ENCODE data around the gene OR7A5. TPM values are rescaled to one million over a fixed set of nuclear protein-coding genes. Genes with fewer than 3 reads are reported as not detected.

The OR7A5 gene
- total RNA-seq, 1 experiment from 2014 or later, result not detected

DNA sequence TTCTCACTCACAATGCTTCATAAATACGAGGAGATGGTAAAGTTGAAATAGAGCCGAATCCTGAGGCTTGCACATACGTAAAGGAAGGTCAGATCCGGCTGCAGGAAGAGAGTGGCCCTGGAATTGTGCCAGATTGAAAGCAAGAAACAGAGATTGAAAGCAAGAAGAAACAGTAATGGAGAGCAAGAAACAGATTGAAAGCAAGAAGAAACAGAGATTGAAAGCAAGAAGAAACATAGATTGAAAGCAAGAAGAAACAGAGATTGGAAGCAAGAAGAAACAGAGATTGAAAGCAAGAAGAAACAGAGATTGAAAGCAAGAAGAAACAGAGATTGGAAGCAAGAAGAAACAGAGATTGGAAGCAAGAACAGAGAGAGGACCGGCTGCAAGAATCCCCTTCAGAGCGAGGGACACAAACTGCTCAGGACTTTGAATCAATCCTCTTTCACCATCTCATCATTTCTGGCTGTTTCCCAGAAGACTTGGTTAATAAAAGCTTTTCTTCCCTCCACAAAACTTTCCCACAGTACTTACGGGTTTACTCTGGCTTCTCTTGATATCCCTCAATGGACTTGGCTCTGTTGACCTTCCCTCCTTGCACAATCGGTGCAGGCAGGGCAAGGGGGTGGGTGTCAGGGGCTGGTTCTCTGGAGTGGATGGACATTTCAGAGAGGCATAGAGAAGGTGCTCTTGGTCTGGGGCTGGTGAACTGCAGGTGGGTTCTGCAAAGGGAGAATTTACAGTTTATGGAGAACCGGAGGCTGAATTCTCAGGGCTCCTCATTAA lies 25.5 kb downstream of the OR7A5 start:
- no peak for TF ChIP-seq NR3C1 (CRISPR knock-in tag; conservative IDR thresholded peaks at IDR 0.05; ENCODE audit: low read depth)
- TF ChIP-seq, protein P1, sequence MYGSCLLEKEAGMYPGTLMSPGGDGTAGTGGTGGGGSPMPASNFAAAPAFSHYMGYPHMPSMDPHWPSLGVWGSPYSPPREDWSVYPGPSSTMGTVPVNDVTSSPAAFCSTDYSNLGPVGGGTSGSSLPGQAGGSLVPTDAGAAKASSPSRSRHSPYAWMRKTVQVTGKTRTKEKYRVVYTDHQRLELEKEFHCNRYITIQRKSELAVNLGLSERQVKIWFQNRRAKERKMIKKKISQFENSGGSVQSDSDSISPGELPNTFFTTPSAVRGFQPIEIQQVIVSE (CRISPR knock-in tag; IDR thresholded peaks at IDR 0.05; ENCODE audit: borderline replicate concordance), result no peak
- TF ChIP-seq GABPB1 (CRISPR knock-in tag; IDR thresholded peaks at IDR 0.05), result no peak
- TF ChIP-seq RELA (CRISPR knock-in tag; IDR thresholded peaks at IDR 0.05; ENCODE audit: borderline replicate concordance), result no peak
- no peak for TF ChIP-seq NFYB (CRISPR knock-in tag; conservative IDR thresholded peaks at IDR 0.05; ENCODE audit: low read depth)
- ATAC-seq, result no peak
- ChIA-PET CTCF (interaction anchor here (1.9 kb wide), 1 partner anchor 23 kb away, joined by 8 read pairs; no protein-coding TSS in a partner anchor), POLR2A (interaction anchor here (0.5 kb wide), 1 partner anchor 397 kb away, joined by 4 read pairs; no protein-coding TSS in a partner anchor)
- Mint-ChIP-seq H3K4me3 (no peak overlapping the region), H3K4me1 (peaks cover 10% of the 10 kb centered on the region), H3K9me3 (peaks cover 3% of the 10 kb centered on the region), H3K27ac (no peak overlapping the region), H3K27me3 (ENCODE audit: low read depth) (no peaks in the 10 kb centered on the region), H3K36me3 (no peaks in the 10 kb centered on the region)
- no peak for DNase-seq (ENCODE audit: low spot score)

DNA sequence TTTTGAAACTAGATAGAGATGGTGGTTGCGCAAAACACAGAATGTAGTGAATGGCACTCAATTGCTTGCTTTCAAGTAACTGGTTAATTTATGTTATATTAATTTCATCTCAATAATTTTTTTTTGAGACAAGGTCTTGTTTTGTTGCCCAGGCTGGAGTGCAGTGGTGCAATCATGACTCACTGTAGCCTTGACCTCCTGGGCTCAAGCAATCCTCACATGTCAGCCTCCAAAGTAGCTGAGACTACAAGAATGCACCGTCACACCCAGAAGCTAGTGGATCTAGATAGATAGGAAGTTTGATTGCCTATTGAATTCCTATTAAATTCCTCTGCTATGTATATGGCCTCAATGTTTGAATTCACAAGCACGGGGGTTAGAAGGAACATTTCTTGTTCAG lies 30.2 kb downstream of the OR7A5 start:
- CTCF ChIA-PET, result interaction anchor here (1.7 kb wide), 1 partner anchor 19 kb away, joined by 9 read pairs; no protein-coding TSS in a partner anchor
- POLR2A ChIA-PET, result no interaction called here
- DNase-seq (ENCODE audit: low spot score), result no peak

More for the DNA sequence above, 30.2 kb downstream of the OR7A5 start:
- Mint-ChIP-seq H3K36me3 (no peaks in the 10 kb centered on the region), H3K4me1 (peaks cover 17% of the 10 kb centered on the region), H3K27ac (no peak overlapping the region), H3K9me3 (peaks cover 3% of the 10 kb centered on the region), H3K4me3 (no peak overlapping the region), H3K27me3 (ENCODE audit: low read depth) (no peaks in the 10 kb centered on the region; the same call in 1 of the 2 replicates)
- TF ChIP-seq, protein P2, sequence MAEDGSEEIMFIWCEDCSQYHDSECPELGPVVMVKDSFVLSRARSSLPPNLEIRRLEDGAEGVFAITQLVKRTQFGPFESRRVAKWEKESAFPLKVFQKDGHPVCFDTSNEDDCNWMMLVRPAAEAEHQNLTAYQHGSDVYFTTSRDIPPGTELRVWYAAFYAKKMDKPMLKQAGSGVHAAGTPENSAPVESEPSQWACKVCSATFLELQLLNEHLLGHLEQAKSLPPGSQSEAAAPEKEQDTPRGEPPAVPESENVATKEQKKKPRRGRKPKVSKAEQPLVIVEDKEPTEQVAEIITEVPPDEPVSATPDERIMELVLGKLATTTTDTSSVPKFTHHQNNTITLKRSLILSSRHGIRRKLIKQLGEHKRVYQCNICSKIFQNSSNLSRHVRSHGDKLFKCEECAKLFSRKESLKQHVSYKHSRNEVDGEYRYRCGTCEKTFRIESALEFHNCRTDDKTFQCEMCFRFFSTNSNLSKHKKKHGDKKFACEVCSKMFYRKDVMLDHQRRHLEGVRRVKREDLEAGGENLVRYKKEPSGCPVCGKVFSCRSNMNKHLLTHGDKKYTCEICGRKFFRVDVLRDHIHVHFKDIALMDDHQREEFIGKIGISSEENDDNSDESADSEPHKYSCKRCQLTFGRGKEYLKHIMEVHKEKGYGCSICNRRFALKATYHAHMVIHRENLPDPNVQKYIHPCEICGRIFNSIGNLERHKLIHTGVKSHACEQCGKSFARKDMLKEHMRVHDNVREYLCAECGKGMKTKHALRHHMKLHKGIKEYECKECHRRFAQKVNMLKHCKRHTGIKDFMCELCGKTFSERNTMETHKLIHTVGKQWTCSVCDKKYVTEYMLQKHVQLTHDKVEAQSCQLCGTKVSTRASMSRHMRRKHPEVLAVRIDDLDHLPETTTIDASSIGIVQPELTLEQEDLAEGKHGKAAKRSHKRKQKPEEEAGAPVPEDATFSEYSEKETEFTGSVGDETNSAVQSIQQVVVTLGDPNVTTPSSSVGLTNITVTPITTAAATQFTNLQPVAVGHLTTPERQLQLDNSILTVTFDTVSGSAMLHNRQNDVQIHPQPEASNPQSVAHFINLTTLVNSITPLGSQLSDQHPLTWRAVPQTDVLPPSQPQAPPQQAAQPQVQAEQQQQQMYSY (CRISPR knock-in tag; IDR thresholded peaks at IDR 0.05), result no peak
- no peak for TF ChIP-seq MXD4 (CRISPR knock-in tag; IDR thresholded peaks at IDR 0.05; ENCODE audit: borderline replicate concordance)
- TF ChIP-seq TCF7 (CRISPR knock-in tag; IDR thresholded peaks at IDR 0.05; ENCODE audit: low read depth), result no peak
- TF ChIP-seq, protein P3, sequence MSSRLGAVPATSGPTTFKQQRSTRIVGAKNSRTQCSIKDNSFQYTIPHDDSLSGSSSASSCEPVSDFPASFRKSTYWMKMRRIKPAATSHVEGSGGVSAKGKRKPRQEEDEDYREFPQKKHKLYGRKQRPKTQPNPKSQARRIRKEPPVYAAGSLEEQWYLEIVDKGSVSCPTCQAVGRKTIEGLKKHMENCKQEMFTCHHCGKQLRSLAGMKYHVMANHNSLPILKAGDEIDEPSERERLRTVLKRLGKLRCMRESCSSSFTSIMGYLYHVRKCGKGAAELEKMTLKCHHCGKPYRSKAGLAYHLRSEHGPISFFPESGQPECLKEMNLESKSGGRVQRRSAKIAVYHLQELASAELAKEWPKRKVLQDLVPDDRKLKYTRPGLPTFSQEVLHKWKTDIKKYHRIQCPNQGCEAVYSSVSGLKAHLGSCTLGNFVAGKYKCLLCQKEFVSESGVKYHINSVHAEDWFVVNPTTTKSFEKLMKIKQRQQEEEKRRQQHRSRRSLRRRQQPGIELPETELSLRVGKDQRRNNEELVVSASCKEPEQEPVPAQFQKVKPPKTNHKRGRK (CRISPR knock-in tag; IDR thresholded peaks at IDR 0.05; ENCODE audit: borderline replicate concordance), result no peak
- TF ChIP-seq, protein P4, sequence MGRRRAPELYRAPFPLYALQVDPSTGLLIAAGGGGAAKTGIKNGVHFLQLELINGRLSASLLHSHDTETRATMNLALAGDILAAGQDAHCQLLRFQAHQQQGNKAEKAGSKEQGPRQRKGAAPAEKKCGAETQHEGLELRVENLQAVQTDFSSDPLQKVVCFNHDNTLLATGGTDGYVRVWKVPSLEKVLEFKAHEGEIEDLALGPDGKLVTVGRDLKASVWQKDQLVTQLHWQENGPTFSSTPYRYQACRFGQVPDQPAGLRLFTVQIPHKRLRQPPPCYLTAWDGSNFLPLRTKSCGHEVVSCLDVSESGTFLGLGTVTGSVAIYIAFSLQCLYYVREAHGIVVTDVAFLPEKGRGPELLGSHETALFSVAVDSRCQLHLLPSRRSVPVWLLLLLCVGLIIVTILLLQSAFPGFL (CRISPR knock-in tag; IDR thresholded peaks at IDR 0.05; ENCODE audit: borderline replicate concordance), result no peak
- TF ChIP-seq CBFB (CRISPR knock-in tag; IDR thresholded peaks at IDR 0.05; ENCODE audit: low read depth), result no peak
- no peak for TF ChIP-seq TP53 (CRISPR knock-in tag; IDR thresholded peaks at IDR 0.05)
- no peak for TF ChIP-seq GTF2I (CRISPR knock-in tag; conservative IDR thresholded peaks at IDR 0.05)
- TF ChIP-seq, protein P5, sequence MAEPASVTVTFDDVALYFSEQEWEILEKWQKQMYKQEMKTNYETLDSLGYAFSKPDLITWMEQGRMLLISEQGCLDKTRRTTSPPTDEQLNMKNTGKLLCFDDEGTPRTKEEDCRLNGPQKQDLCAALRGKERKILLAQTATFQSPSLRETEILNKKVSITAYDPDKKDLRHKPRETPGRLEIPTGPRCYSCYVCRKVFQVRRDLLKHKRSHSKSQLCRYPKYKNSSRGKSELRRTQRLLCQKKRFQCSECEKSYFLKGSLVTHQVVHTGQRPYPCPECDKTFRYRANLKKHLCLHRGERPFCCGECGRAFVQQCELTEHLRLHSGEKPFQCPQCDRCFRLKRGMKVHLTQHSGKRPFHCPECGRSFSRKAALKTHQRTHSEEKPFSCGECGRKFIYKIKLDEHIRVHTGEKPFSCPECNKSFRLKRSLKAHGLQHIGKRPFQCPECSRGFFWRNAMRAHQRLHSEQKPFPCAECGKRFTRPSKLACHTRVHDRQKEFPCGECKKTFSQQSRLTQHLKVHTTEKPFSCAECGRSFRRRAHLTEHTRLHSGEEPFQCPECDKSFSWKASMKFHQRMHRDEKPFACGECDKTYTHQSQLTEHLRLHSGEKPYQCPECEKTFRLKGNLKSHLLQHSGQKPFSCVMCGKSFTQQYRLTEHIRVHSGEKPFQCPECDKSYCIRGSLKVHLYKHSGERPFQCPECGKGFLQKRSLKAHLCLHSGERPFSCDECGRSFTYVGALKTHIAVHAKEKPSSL (CRISPR knock-in tag; conservative IDR thresholded peaks at IDR 0.05), result no peak
- TF ChIP-seq, protein P6, sequence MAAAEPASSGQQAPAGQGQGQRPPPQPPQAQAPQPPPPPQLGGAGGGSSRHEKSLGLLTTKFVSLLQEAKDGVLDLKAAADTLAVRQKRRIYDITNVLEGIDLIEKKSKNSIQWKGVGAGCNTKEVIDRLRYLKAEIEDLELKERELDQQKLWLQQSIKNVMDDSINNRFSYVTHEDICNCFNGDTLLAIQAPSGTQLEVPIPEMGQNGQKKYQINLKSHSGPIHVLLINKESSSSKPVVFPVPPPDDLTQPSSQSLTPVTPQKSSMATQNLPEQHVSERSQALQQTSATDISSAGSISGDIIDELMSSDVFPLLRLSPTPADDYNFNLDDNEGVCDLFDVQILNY (CRISPR knock-in tag; IDR thresholded peaks at IDR 0.05), result no peak
- TF ChIP-seq, protein P7, sequence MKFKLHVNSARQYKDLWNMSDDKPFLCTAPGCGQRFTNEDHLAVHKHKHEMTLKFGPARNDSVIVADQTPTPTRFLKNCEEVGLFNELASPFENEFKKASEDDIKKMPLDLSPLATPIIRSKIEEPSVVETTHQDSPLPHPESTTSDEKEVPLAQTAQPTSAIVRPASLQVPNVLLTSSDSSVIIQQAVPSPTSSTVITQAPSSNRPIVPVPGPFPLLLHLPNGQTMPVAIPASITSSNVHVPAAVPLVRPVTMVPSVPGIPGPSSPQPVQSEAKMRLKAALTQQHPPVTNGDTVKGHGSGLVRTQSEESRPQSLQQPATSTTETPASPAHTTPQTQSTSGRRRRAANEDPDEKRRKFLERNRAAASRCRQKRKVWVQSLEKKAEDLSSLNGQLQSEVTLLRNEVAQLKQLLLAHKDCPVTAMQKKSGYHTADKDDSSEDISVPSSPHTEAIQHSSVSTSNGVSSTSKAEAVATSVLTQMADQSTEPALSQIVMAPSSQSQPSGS (CRISPR knock-in tag; IDR thresholded peaks at IDR 0.05; ENCODE audit: borderline replicate concordance, low read depth), result no peak
- TF ChIP-seq, protein P8, sequence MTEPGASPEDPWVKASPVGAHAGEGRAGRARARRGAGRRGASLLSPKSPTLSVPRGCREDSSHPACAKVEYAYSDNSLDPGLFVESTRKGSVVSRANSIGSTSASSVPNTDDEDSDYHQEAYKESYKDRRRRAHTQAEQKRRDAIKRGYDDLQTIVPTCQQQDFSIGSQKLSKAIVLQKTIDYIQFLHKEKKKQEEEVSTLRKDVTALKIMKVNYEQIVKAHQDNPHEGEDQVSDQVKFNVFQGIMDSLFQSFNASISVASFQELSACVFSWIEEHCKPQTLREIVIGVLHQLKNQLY (CRISPR knock-in tag; IDR thresholded peaks at IDR 0.05), result no peak
- no peak for ATAC-seq

All from WTC11 (cell line).